C4-2B (cell line): ENCODE measurements around the gene NCKAP5.

ENCODE experiments used
- H3K27ac ChIP-seq: fragments of 450-650 bp; 2 replicates; pipeline ENCODE4 v1.5.1; 2017
- ZFX ChIP-seq: fragments of 450-650 bp; IDR thresholded peaks from 2 replicates; pipeline ENCODE4 v1.6.1; 2017
- TF ChIP-seq, protein P1 (sequence below): fragments of 450-650 bp; conservative IDR thresholded peaks from 2 replicates; pipeline ENCODE4 v1.5.1; 2017; ENCODE audit warnings: mild to moderate bottlenecking

Gene NCKAP5

DNA sequence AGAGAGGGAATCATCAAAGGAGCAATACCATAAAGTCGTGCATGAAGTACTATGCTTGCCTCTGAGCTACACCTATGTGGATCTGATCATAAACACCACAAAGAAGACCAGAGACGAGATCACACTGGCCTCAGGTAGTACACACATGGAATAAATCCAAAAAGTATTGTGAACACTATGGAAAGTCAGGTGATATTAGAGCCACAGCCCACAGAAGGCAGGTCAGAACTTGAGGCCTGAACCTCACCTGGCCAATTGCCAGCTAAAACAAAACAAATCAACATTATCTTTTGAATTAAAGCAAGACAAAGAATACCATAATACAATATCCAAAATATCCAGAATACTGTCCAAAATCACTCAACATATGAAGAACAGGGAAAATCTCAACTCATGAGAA, 371.1 kb downstream of the NCKAP5 start:
- TF ChIP-seq ZFX = no peak
- no peak overlapping the region for H3K27ac ChIP-seq

DNA sequence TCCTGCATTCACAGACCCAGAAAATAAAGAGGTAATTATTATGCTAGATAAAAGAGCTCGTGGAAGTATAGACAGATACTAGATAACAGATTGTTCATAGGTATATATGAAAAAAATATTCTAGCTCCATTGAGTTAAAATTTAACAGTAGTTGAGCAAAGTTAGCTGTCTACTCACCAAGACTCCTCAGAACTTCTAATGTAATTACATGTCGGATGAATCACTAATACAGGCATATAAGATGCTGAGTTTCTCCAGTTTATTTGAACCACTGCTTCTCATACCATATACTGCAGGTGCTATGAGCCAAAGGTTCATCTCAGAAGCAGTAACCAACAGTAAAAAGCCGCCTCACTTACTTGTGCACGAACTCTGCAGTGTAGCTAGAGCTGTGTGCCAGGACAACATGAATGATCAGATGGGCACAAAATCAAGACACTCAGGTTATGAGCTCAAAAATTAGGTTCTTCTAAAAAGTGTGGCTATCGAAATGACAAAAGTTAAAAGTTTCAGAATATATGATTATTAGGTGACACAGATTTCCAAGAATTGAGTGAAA, 373.4 kb downstream of the NCKAP5 start:
- H3K27ac ChIP-seq = no peak overlapping the region
- TF ChIP-seq ZFX = no peak
- TF ChIP-seq, protein P1, sequence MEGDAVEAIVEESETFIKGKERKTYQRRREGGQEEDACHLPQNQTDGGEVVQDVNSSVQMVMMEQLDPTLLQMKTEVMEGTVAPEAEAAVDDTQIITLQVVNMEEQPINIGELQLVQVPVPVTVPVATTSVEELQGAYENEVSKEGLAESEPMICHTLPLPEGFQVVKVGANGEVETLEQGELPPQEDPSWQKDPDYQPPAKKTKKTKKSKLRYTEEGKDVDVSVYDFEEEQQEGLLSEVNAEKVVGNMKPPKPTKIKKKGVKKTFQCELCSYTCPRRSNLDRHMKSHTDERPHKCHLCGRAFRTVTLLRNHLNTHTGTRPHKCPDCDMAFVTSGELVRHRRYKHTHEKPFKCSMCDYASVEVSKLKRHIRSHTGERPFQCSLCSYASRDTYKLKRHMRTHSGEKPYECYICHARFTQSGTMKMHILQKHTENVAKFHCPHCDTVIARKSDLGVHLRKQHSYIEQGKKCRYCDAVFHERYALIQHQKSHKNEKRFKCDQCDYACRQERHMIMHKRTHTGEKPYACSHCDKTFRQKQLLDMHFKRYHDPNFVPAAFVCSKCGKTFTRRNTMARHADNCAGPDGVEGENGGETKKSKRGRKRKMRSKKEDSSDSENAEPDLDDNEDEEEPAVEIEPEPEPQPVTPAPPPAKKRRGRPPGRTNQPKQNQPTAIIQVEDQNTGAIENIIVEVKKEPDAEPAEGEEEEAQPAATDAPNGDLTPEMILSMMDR = no peak

DNA sequence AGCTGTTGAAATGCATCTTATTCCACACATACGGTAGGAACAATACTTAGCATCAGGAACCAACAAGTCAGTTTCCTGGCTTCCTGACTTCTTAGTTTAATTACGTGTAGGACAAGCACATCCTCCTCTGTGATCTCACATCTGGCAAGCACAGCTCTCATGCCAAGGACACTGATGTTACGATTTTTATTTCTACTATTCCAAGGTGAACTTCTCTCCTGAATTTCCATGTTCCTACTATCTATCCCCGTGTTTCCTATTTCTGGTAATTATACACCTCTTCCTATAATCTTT, 374.0 kb downstream of the NCKAP5 start:
- TF ChIP-seq, protein P1 = no peak
- TF ChIP-seq ZFX = no peak
- H3K27ac ChIP-seq = no peak overlapping the region

DNA sequence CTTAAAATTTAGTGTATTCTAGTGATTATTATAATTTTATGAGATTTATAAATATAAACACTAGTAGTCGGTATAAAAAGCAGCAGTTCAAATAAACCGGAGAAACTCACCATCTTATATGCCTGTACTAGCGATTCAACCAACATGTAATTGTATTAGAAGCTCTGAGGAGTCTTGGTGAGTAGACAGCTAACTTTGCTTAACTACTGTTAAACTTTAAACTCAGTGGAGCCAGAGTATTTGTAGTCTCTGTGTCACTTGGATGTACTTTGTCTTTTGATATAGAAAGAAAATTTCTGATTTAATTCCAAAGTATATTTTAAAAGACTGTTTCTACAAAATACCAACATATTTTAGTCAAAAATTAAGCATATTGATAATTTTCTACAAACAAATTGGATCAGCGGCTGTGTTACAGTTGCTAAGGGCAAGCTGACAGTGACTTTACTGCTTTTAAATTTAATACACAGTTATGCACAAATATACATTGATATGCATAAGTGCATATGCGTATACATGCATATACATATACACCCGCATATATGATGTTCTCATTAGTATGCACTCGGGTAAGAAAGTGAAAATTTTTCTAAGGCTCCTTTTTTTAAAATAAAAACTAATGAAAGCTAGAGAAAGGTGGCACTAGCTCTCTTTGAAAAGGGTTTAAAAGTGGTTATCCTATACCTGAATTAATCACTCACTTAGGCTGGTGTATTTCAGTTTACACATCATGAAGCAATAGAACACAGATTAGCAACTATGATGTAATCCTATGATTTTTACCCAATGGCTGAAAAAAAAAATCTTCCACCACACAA, 374.5 kb downstream of the NCKAP5 start:
- TF ChIP-seq, protein P1 = no peak
- no peak for TF ChIP-seq ZFX
- H3K27ac ChIP-seq = no peak overlapping the region

DNA sequence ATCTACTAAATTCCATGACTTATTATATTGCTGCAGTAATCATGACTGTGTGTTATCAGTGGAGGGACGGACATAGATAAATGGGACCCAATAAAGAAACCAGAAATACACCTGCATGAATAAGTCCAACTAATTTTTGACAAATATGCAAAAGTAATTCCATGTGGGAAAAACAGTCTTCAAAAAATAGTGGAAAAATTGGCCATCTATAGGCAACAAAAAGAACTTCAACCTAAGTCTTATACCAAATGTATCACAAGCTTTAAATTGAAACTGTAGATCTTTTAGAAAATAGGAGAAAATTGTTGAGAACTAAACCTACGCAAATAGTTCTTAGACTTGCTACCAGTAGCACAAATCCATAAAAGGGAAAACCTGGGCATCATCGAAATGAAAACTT, 376.2 kb downstream of the NCKAP5 start:
- no peak overlapping the region for H3K27ac ChIP-seq
- TF ChIP-seq, protein P1 = no peak; the same call in 1 of the 2 replicates

DNA sequence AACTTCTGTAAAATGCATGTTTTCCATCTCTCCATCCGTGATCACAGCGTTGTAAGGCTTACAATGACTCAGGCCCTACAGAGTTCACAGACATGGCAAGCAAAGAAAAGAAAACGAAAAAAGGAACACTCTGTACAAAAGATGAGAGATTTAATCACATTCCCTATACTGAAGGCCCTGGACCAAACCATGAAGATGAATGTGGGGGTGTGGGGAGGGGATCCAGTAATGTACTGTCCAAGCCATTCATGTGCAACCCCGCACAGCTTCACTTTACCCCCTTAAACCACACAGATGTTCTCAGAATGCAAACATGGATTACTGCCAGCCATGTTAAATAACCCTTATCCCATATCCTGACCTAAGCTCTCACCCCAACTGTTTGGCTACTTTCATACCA, 391.1 kb downstream of the NCKAP5 start:
- TF ChIP-seq ZFX = no peak
- TF ChIP-seq, protein P1 = no peak
- no peak overlapping the region for H3K27ac ChIP-seq

DNA sequence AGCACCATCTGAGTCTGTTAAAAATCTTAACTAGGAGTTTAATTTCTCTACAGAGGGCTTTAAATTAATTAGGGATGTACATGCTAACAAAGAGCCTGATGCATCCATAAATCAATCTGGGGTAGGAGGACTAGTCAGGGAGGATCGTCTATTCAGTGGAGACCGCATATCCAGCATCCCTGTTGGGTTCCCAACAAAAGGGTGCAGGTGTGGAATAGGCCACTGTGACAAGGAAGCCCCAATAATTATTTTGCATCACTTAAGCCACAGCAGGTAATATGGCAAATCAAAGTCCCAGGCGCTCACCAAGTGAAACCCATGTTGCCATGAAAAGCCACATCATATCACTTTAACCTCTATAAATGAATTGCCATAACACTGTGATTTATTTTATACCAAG, 392.3 kb downstream of the NCKAP5 start:
- no peak overlapping the region for H3K27ac ChIP-seq
- TF ChIP-seq ZFX = no peak
- TF ChIP-seq, protein P1 = no peak

DNA sequence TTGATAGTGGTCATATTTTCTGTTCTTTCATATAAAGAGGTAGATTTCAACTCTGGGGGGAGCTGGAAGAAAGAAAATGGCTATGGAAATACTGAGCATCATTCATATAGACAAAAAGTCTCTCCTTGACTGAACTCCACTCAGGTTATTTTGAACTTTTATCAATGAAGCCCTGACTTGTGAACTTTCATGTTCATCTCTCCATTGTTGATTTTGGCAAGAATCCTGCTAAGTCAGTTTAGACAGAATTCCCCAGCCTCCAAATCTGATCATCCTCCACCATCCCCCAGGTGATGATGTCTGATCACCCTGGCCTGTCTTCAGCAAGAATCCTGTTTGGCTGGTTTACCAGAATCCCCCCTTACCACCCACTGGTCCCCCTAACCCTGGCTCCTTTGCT, 395.0 kb downstream of the NCKAP5 start:
- TF ChIP-seq ZFX = no peak
- TF ChIP-seq, protein P1 = no peak
- no peak overlapping the region for H3K27ac ChIP-seq
